ENCODE data around the gene RAB11B.
"Not testable (repeated sequence)": the region's sequence is repeated elsewhere in the genome, so short reads cannot be mapped to it uniquely, and the experiment has no call there.

The RAB11B gene

DNA sequence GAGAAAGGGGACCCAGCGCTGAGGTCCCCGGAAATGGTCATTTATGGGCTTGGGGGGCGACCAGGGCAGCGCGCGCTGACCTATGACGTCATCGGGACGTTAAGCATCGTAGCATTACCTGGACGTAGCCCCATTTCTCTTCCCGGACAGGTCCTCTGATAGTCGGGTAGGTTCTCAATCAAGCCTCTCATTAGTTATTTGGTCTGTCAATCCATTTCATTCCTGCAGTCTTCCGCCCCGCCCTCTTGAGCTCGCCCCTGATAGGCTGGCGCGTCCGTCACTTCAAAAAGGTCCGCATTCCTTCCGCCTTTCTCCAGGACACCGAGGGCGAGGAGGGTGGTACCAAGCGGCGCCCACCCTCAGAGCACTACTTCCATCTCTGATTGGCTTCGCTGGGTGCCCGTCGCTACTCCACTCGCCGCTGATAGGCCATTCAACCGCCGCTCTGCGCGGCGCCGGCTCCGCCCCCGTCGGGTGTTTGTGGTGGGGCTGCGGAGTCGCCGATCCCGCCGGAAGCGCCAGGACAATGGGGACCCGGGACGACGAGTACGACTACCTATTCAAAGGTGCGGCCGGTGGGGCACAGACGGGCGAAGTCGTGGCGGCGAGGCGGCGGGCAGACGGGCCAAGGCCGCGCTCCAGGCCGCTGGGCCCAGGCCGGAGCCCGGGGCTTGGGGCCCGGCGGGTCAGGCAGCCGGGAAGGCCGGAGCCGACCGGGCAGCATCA is at the start of gene RAB11B:
TSS of gene RAB11B (plus strand) at position 470 of the 726 bp plus-strand sequence. CDS start at position 527, 57 bp downstream.
- TF ChIP-seq, protein P1, sequence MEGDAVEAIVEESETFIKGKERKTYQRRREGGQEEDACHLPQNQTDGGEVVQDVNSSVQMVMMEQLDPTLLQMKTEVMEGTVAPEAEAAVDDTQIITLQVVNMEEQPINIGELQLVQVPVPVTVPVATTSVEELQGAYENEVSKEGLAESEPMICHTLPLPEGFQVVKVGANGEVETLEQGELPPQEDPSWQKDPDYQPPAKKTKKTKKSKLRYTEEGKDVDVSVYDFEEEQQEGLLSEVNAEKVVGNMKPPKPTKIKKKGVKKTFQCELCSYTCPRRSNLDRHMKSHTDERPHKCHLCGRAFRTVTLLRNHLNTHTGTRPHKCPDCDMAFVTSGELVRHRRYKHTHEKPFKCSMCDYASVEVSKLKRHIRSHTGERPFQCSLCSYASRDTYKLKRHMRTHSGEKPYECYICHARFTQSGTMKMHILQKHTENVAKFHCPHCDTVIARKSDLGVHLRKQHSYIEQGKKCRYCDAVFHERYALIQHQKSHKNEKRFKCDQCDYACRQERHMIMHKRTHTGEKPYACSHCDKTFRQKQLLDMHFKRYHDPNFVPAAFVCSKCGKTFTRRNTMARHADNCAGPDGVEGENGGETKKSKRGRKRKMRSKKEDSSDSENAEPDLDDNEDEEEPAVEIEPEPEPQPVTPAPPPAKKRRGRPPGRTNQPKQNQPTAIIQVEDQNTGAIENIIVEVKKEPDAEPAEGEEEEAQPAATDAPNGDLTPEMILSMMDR (IDR thresholded peaks at IDR 0.05), result no peak
- no peaks in the 10 kb centered on the region for H3K27me3 ChIP-seq (ENCODE audit: control insufficient read depth, insufficient read depth, low read length)
- peak within 1 kb of the TSS; percentile 78 for H2AFZ ChIP-seq
- peaks cover 12% of the 10 kb centered on the region for H3K4me1 ChIP-seq
- no peaks in the 10 kb centered on the region for H3K9me3 ChIP-seq (ENCODE audit: control insufficient read depth, low read length)
- H3K4me3 ChIP-seq (ENCODE audit: low read depth, low read length), result peak within 1 kb of the TSS; percentile 93
- peak within 1 kb of the TSS; percentile 85 for H3K4me2 ChIP-seq (ENCODE audit: low read length)
- peak within 1 kb of the TSS; percentile 94 for H3K27ac ChIP-seq
- no peaks in the 10 kb centered on the region for H3K36me3 ChIP-seq (ENCODE audit: control insufficient read depth, insufficient read depth, low read length)
- H3K9ac ChIP-seq, result peak within 1 kb of the TSS; percentile 93
- H3K79me2 ChIP-seq, result peaks cover 16% of the 10 kb centered on the region

DNA sequence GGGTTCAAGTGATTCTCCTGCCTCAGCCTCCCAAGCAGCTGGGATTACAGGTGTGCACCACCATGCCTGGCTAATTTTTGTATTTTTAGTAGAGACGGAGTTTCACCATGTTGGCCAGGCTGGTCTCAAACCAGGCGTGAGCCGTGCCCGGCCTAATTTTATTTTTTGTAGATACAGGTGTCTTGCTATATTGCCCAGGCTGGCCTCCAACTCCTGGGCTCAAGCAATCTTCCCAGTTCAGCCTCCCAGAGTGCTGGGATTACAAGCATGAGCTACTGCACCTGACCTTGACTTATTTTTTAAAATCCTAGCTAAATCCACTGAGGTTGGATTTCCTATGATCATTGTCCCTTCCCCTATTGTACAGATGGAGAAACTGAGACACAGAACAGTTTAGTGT is 48.7 kb upstream of the RAB11B start:
- H2AFZ ChIP-seq; H3K27me3 ChIP-seq (ENCODE audit: control insufficient read depth, insufficient read depth, low read length); H3K9ac ChIP-seq; H3K79me2 ChIP-seq; H3K9me3 ChIP-seq (ENCODE audit: control insufficient read depth, low read length); H3K4me2 ChIP-seq (ENCODE audit: low read length); H3K36me3 ChIP-seq (ENCODE audit: control insufficient read depth, insufficient read depth, low read length); H3K4me3 ChIP-seq (ENCODE audit: low read depth, low read length); H3K4me1 ChIP-seq: not testable (repeated sequence)
- peak overlapping the region; percentile 85 for H3K27ac ChIP-seq

DNA sequence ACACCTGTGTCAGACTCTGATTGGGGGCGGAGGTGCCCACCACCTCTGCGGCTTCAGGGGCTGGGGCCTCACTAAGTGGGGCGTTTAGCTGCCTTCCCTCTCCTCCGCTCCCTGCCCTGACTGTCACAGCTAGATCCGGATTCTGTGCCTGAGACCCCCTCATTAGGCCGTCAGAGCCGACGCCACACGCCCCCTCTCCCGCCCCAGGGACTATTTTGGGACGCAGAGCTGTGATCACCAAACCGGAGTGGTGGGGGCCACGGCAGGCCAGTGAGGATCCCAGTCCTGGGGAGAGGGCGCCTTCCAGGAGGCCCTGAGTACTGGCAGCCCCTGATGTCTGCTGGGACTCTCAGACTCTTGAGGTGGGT is 47.9 kb upstream of the RAB11B start:
- TF ChIP-seq, protein P1 (IDR thresholded peaks at IDR 0.05), result no peak
- H3K79me2 ChIP-seq, result no peaks in the 10 kb centered on the region
- H3K4me1 ChIP-seq, result peaks cover 4% of the 10 kb centered on the region
- H3K27ac ChIP-seq, result peak overlapping the region; percentile 85
- no peaks in the 10 kb centered on the region for H3K9me3 ChIP-seq (ENCODE audit: control insufficient read depth, low read length)
- peak overlapping the region; percentile 42 for H3K4me3 ChIP-seq (ENCODE audit: low read depth, low read length)
- H3K9ac ChIP-seq, result no peak overlapping the region
- H3K27me3 ChIP-seq (ENCODE audit: control insufficient read depth, insufficient read depth, low read length), result no peaks in the 10 kb centered on the region
- no peak overlapping the region for H2AFZ ChIP-seq
- H3K4me2 ChIP-seq (ENCODE audit: low read length), result peak overlapping the region; percentile 35
- H3K36me3 ChIP-seq (ENCODE audit: control insufficient read depth, insufficient read depth, low read length), result no peaks in the 10 kb centered on the region

DNA sequence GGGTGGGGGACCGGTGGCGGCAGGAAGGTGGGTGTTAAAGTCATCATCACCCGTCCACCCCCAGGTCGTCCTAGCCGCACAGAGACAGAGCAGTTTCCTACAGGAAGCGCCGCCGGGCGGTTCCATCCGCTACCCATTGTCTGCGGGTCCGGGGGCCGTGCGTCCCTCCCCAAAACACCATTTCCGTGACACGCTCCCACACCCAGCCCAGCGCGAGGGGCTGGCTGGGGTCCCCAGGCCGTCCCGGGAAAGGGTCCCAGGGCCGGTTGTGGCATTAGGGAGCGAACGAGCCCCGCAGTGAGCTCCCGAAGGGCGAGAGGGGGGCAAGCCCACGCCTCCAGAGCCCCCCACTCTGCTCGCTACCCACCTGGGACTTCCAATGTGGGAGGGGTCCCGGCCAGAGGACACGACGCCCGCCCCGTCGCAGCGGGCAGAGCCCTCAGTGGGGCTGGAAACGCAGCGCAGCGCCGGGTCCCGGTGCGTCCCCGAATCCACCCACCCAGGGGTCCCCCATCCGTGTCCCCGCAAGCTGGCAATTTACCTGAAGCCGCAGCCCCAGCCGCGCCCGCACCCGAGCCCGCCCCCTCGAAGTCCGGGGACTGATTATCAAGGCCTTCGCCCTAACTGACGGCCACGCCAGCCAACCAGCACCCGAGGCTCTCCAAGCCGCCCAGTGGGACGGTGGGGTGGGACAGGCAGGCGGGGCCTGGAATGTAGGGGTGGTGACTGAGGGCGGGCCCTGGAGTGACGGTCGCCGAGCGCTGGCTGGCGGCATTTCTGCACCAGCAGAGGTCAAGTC is 47.3 kb upstream of the RAB11B start, which contains the start of gene KANK3:
TSS of gene KANK3 (minus strand) at position 579 of the 799 bp plus-strand sequence. CDS start 5,434 bp downstream, outside the sequence.
- Histone ChIP-seq H3K27ac (peak within 1 kb of the TSS; percentile 85), H3K4me2 (ENCODE audit: low read length) (peak within 1 kb of the TSS; percentile 69), H3K27me3 (ENCODE audit: control insufficient read depth, insufficient read depth, low read length) (no peaks in the 10 kb centered on the region), H2AFZ (peak within 1 kb of the TSS; percentile 80), H3K36me3 (ENCODE audit: control insufficient read depth, insufficient read depth, low read length) (no peaks in the 10 kb centered on the region), H3K9ac (no peak within 1 kb of the TSS), H3K79me2 (no peaks in the 10 kb centered on the region), H3K4me1 (peaks cover 4% of the 10 kb centered on the region), H3K4me3 (ENCODE audit: low read depth, low read length) (peak within 1 kb of the TSS; percentile 54), H3K9me3 (ENCODE audit: control insufficient read depth, low read length) (no peaks in the 10 kb centered on the region)
- TF ChIP-seq, protein P1 (IDR thresholded peaks at IDR 0.05), result no peak

DNA sequence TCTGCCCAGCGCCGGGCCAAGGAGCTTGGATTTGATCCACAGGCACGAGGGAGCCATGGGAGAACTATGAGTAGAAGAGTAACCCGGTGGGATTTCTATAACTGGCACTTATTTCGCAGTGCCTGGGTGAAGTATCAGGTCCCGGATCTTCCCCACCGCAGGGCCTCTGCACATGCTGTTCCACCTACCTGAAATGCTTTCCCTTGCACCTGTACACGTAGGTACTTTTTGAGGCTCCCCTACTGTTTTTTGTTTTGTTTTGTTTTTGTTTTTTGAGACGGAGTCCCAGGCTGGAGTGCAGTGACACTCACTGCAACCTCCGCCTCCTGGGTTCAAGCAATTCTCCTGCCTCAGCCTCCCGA is 46.7 kb upstream of the RAB11B start:
- H2AFZ ChIP-seq, result peak overlapping the region; percentile 80
- no peak overlapping the region for H3K27ac ChIP-seq
- TF ChIP-seq, protein P1 (IDR thresholded peaks at IDR 0.05), result no peak
- peak overlapping the region; percentile 41 for H3K4me3 ChIP-seq (ENCODE audit: low read depth, low read length)
- H3K79me2 ChIP-seq, result no peaks in the 10 kb centered on the region
- H3K36me3 ChIP-seq (ENCODE audit: control insufficient read depth, insufficient read depth, low read length), result no peaks in the 10 kb centered on the region
- H3K9ac ChIP-seq, result no peak overlapping the region
- peak overlapping the region; percentile 69 for H3K4me2 ChIP-seq (ENCODE audit: low read length)
- H3K27me3 ChIP-seq (ENCODE audit: control insufficient read depth, insufficient read depth, low read length), result no peaks in the 10 kb centered on the region
- H3K4me1 ChIP-seq, result peaks cover 4% of the 10 kb centered on the region
- no peaks in the 10 kb centered on the region for H3K9me3 ChIP-seq (ENCODE audit: control insufficient read depth, low read length)

DNA sequence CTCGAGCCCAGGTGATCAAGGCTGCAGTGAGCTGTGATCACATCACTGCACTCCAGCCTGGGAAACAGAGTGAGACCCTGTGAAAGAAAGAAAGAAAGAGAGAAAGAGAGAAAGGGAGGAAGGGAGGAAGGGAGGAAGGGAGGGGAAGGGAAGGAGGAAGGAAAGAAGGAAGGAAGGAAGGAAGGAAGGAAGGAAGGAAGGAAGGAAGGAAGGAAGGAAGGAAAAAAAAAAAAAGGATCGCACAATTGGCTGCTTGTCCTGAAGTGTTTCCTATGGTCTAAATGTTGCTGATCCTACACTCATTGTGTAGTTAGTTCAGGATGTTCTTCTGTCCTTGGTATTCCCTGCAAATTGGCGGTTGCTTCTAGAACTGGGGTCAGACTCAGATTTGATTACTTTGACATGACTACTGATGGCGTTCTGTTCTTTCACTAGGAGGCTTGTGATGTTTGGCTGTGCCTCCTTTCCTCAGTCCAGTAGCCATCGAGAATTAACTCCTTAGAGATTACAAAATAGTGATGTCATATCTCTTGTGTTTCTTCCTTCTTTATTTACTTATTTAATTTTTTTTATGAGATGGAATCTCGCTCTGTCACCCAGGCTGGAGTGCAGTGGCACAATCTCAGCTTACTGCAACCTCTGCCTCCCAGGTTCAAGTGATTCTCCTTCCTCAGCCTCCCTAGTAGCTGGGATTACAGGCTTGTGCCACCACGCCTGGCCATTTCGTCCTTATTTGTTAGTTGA is 40.4 kb upstream of the RAB11B start:
- not testable (repeated sequence) for H3K79me2 ChIP-seq; H3K27me3 ChIP-seq (ENCODE audit: control insufficient read depth, insufficient read depth, low read length); H3K4me2 ChIP-seq (ENCODE audit: low read length); H3K9ac ChIP-seq; H2AFZ ChIP-seq; H3K36me3 ChIP-seq (ENCODE audit: control insufficient read depth, insufficient read depth, low read length); H3K9me3 ChIP-seq (ENCODE audit: control insufficient read depth, low read length); H3K27ac ChIP-seq; H3K4me1 ChIP-seq; H3K4me3 ChIP-seq (ENCODE audit: low read depth, low read length)
